Panc1 (cell line): ENCODE measurements around the gene CES3. TPM values are rescaled to one million over a fixed set of nuclear protein-coding genes. Genes with fewer than 3 reads are reported as not detected.

ENCODE experiments used
- ATAC-seq: fragments of 200-7000 bp; cut with Tn5 transposase; 2 replicates; pipeline ENCODE4 v1.9.1; 2020; ENCODE audit warnings: mild to moderate bottlenecking, moderate library complexity
- BruUV-seq: library from RNA; stranded (reverse); fragments of 400-500 nt; replicated peaks from 2 replicates; lab custom pipeline; 2021; lab: Mats Ljungman, UMichigan
- CTCF ChIA-PET: fragments of 300-600 bp; sonication (Branson Sonifier 250); formaldehyde crosslinking; loops from one replicate; lab custom pipeline; 2022; ENCODE audit warnings: antibody characterized with exemption; lab: Charles Lee
- POLR2A ChIA-PET: fragments of 300-600 bp; sonication (Branson Sonifier 250); formaldehyde crosslinking; loops from one replicate; lab custom pipeline; 2022; ENCODE audit warnings: antibody characterized with exemption; lab: Charles Lee
- DNase-seq: peaks from one replicate; pipeline ENCODE4 v3.0.0-alpha.2; 2010; ENCODE audit warnings: low read depth, low spot score
- H3K27ac ChIP-seq: 2 replicates; pipeline ENCODE4 v1.5.1; 2011; ENCODE audit warnings: mild to moderate bottlenecking, low read length, inconsistent platforms
- H3K27me3 ChIP-seq: fragments of 200-500 bp; sonication (Bioruptor generic); 2 replicates; pipeline ENCODE4 v1.6.0; 2014; ENCODE audit warnings: low read length, inconsistent platforms; ENCODE audit not compliant: control insufficient read depth, insufficient read depth
- H3K36me3 ChIP-seq: fragments of 200-500 bp; sonication (Bioruptor generic); 2 replicates; pipeline ENCODE4 v1.5.1; 2014; ENCODE audit warnings: inconsistent platforms, mild to moderate bottlenecking, low read length, moderate library complexity; ENCODE audit not compliant: control insufficient read depth, insufficient read depth
- H3K4me1 ChIP-seq: 2 replicates; pipeline ENCODE4 v1.5.1; 2011; ENCODE audit warnings: inconsistent platforms, mild to moderate bottlenecking, low read length, moderate library complexity; ENCODE audit not compliant: control insufficient read depth, insufficient read depth
- H3K4me3 ChIP-seq, 2 experiments: 2 replicates each; pipeline ENCODE4 v1.5.1; 2011 to 2012; ENCODE audit warnings: low read depth in 2 of 2, low read length in 2 of 2, mild to moderate bottlenecking in 2 of 2, inconsistent platforms in 1 of 2, moderate library complexity in 1 of 2
- H3K9me3 ChIP-seq: fragments of 200-500 bp; sonication (Bioruptor generic); 2 replicates; pipeline ENCODE4 v1.5.1; 2014; ENCODE audit warnings: low read depth, mild to moderate bottlenecking, inconsistent platforms, low read length, moderate library complexity; ENCODE audit not compliant: control insufficient read depth, insufficient read depth
- POLR2AphosphoS5 ChIP-seq: IDR thresholded peaks from 2 replicates; pipeline ENCODE4 v1.6.1; 2012; ENCODE audit warnings: mild to moderate bottlenecking, low read depth, low read length, moderate library complexity
- SIN3A ChIP-seq: IDR thresholded peaks from 2 replicates; pipeline ENCODE4 v1.6.1; 2012; ENCODE audit warnings: low read depth, mild to moderate bottlenecking, low read length, moderate library complexity, borderline replicate concordance; ENCODE audit not compliant: insufficient read depth
- TCF7L2 ChIP-seq: IDR thresholded peaks from 2 replicates; pipeline ENCODE4 v1.6.1; 2011; ENCODE audit warnings: mild to moderate bottlenecking, low read depth, low read length, inconsistent platforms
- in situ Hi-C: cut with HindIII; loops from 2 replicates; pipeline ENCODE4 v1.10.0; 2016; ENCODE audit warnings: low sequenced_read_pairs, low pct_unique_long_range_greater_than_20kb
- intact Hi-C: fragments of 100-400 bp; cut with micrococcal nuclease; formaldehyde crosslinking; loops from one replicate; pipeline ENCODE4 v1.10.0; 2022; ENCODE audit not compliant: unreplicated experiment
- total RNA-seq: library from RNA; stranded (reverse); gene quantifications from one replicate; pipeline ENCODE4 v1.2.1, GENCODE V29; 2021; ENCODE audit not compliant: unreplicated experiment
- TF ChIP-seq, protein P1 (sequence below): fragments of 450-650 bp; IDR thresholded peaks from 2 replicates; pipeline ENCODE4 v1.5.1; 2017; ENCODE audit warnings: mild to moderate bottlenecking
- TF ChIP-seq, protein P2 (sequence below), 2 experiments: IDR thresholded peaks; 2 replicates each; pipeline ENCODE4 v1.6.1; 2011 to 2012; ENCODE audit warnings: low read depth in 2 of 2, control low read depth in 1 of 2, low read length in 1 of 2, mild to moderate bottlenecking in 1 of 2, moderate library complexity in 1 of 2; ENCODE audit not compliant: insufficient read depth in 1 of 2

The CES3 gene
- total RNA-seq, 1 experiment from 2014 or later = not detected

- intact Hi-C loops = loop anchor here (5.0 kb wide), 1 partner anchor 50 kb away; no protein-coding TSS in a partner anchor
- DNase-seq (peak; percentile 69), ATAC-seq (peak; percentile 87)
- no peaks in the 10 kb centered on the region for H3K4me1 ChIP-seq
- TF ChIP-seq, protein P1, sequence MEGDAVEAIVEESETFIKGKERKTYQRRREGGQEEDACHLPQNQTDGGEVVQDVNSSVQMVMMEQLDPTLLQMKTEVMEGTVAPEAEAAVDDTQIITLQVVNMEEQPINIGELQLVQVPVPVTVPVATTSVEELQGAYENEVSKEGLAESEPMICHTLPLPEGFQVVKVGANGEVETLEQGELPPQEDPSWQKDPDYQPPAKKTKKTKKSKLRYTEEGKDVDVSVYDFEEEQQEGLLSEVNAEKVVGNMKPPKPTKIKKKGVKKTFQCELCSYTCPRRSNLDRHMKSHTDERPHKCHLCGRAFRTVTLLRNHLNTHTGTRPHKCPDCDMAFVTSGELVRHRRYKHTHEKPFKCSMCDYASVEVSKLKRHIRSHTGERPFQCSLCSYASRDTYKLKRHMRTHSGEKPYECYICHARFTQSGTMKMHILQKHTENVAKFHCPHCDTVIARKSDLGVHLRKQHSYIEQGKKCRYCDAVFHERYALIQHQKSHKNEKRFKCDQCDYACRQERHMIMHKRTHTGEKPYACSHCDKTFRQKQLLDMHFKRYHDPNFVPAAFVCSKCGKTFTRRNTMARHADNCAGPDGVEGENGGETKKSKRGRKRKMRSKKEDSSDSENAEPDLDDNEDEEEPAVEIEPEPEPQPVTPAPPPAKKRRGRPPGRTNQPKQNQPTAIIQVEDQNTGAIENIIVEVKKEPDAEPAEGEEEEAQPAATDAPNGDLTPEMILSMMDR = peak; percentile 84
- TF ChIP-seq TCF7L2 = no peak; the same call in 1 of the 2 replicates
- ChIA-PET CTCF (no interaction called here), POLR2A (interaction anchor here (0.6 kb wide), 1 partner anchor 11 kb away, joined by 5 read pairs; no protein-coding TSS in a partner anchor)
- in situ Hi-C loops = no loop called here
- H3K27ac ChIP-seq = no peak overlapping the region
- H3K27me3 ChIP-seq = no peaks in the 10 kb centered on the region
- BruUV-seq = no TSS peak
- H3K9me3 ChIP-seq = no peaks in the 10 kb centered on the region
- peak overlapping the region; percentile 39 to 57 for H3K4me3 ChIP-seq
- no peaks in the 10 kb centered on the region for H3K36me3 ChIP-seq
These were observed 13.6 kb upstream of the CES3 start for GRCh38 chr16:66947302-66948065.

DNA sequence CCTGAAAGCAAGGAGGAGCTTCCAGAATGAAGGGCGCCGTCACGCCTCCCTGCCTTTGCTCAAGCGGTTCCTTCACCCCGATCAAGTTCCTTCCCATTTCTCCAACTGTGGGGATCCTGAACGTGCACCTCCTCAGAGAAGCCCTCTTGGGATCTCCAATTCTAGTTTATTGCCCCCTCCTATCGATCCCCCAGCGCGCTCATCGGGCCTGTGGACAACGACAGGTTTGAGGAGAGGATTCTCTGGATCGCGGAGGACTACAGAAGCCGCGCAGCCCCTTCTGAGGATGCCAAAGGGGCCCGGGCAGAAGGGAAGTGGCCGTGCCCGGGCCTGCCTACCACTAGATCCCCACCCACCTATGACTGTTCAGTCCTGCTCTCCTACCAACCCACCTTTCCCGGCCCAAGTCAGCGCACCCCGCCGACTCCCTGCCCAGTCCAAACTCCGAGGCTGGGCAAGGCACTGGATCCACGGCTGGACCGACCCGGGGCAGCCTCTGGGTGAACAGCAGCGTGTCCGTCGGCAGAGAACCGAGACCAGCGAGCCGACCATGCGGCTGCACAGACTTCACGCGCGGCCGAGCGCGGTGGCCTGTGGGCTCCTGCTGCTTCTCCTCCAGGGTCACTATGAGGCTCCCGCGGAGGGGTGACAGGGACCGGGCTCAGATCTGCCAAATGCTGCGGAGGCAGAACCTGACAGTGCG is 12.8 kb upstream of the CES3 start:
- ATAC-seq = no peak
- in situ Hi-C loops = no loop called here
- H3K27me3 ChIP-seq = no peaks in the 10 kb centered on the region
- H3K4me3 ChIP-seq = peak overlapping the region; percentile 39 to 57
- BruUV-seq = no TSS peak
- H3K9me3 ChIP-seq = no peaks in the 10 kb centered on the region
- DNase-seq = no peak
- H3K36me3 ChIP-seq = no peaks in the 10 kb centered on the region
- POLR2A ChIA-PET = interaction anchor here (0.6 kb wide), 1 partner anchor 10 kb away, joined by 5 read pairs; no protein-coding TSS in a partner anchor
- CTCF ChIA-PET = no interaction called here
- TF ChIP-seq TCF7L2 = no peak; the same call in 1 of the 2 replicates
- TF ChIP-seq, protein P2, sequence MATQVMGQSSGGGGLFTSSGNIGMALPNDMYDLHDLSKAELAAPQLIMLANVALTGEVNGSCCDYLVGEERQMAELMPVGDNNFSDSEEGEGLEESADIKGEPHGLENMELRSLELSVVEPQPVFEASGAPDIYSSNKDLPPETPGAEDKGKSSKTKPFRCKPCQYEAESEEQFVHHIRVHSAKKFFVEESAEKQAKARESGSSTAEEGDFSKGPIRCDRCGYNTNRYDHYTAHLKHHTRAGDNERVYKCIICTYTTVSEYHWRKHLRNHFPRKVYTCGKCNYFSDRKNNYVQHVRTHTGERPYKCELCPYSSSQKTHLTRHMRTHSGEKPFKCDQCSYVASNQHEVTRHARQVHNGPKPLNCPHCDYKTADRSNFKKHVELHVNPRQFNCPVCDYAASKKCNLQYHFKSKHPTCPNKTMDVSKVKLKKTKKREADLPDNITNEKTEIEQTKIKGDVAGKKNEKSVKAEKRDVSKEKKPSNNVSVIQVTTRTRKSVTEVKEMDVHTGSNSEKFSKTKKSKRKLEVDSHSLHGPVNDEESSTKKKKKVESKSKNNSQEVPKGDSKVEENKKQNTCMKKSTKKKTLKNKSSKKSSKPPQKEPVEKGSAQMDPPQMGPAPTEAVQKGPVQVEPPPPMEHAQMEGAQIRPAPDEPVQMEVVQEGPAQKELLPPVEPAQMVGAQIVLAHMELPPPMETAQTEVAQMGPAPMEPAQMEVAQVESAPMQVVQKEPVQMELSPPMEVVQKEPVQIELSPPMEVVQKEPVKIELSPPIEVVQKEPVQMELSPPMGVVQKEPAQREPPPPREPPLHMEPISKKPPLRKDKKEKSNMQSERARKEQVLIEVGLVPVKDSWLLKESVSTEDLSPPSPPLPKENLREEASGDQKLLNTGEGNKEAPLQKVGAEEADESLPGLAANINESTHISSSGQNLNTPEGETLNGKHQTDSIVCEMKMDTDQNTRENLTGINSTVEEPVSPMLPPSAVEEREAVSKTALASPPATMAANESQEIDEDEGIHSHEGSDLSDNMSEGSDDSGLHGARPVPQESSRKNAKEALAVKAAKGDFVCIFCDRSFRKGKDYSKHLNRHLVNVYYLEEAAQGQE (IDR thresholded peaks at IDR 0.05; ENCODE audit: insufficient read depth in 1 of 2, low read depth in 2 of 2, low read length in 1 of 2) = no peak
- TF ChIP-seq, protein P1 = no peak
- no peak for TF ChIP-seq POLR2AphosphoS5
- no peak for TF ChIP-seq SIN3A
- intact Hi-C loops = loop anchor here (5.0 kb wide), 1 partner anchor 51 kb away; no protein-coding TSS in a partner anchor
- H3K27ac ChIP-seq = no peak overlapping the region
- H3K4me1 ChIP-seq = no peaks in the 10 kb centered on the region
